ENCODE results near the gene CNTN4. TPM values are rescaled to one million over a fixed set of nuclear protein-coding genes. Genes with fewer than 3 reads are reported as not detected.

Gene CNTN4
- total RNA-seq, 3 donors from 2014 or later = 6.6 to 16.7 (median 16.7) TPM

GRCh38 chr3:2218816-2219215, 120.2 kb downstream of the CNTN4 start:
- intact Hi-C loops (cut with DNase I; ENCODE audit: low total_unique reads) = no loop called here
- Histone ChIP-seq H3K27me3 (no peaks in the 10 kb centered on the region), H3K4me1 (no peaks in the 10 kb centered on the region), H3K27ac (no peak overlapping the region), H3K9me3 (peaks cover 0 to 5% of the 10 kb centered on the region in 2 donors), H3K4me3 (no peak overlapping the region), H3K36me3 (no peaks in the 10 kb centered on the region)
- TF ChIP-seq CTCF (IDR thresholded peaks at IDR 0.05) = no peak
- no peak for DNase-seq (ENCODE audit: low spot score in 2 of 2)

DNA sequence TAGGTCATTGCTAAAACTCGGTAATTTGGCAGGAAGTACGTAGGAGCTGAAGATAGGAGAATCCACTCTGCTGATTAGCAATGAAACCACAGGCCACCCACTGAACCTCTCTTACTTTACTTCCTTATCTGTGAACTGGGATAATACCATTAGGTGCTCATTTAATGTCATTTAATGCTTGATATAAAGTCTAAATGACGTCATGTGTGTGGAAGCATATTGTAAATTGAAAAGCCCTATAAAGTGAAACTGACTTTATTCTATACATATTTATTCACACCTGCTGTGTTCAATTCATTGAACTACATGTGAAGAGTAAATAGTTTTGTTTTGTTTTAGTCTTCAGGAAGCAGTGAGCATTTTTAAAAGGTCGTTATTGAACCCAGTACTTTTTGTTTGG, 137.5 kb downstream of the CNTN4 start:
- Histone ChIP-seq H3K4me1 (no peaks in the 10 kb centered on the region), H3K9me3 (no peaks in the 10 kb centered on the region), H3K27ac (no peak overlapping the region), H3K36me3 (no peaks in the 10 kb centered on the region), H3K27me3 (no peaks in the 10 kb centered on the region), H3K4me3 (no peak overlapping the region)
- TF ChIP-seq CTCF (IDR thresholded peaks at IDR 0.05) (no peak), POLR2A (IDR thresholded peaks at IDR 0.05) (no peak), POLR2AphosphoS5 (IDR thresholded peaks at IDR 0.05) (no peak)
- intact Hi-C loops (cut with DNase I; ENCODE audit: low total_unique reads) = no loop called here
- DNase-seq (ENCODE audit: low spot score in 2 of 2) = no peak

- Histone ChIP-seq H3K36me3 (no peaks in the 10 kb centered on the region), H3K27me3 (no peaks in the 10 kb centered on the region), H3K27ac (no peak overlapping the region), H3K4me3 (no peak overlapping the region), H3K4me1 (no peaks in the 10 kb centered on the region), H3K9me3 (no peaks in the 10 kb centered on the region)
- TF ChIP-seq CTCF (IDR thresholded peaks at IDR 0.05) (no peak), POLR2AphosphoS5 (IDR thresholded peaks at IDR 0.05) (no peak), POLR2A (IDR thresholded peaks at IDR 0.05) (no peak)
- intact Hi-C loops (cut with DNase I; ENCODE audit: low total_unique reads) = no loop called here
- no peak for DNase-seq (ENCODE audit: low spot score in 2 of 2)
Observed at GRCh38 chr3:2244137-2244536, 145.5 kb downstream of the CNTN4 start.

GRCh38 chr3:2246873-2247648, 148.4 kb downstream of the CNTN4 start:
- intact Hi-C loops (cut with DNase I; ENCODE audit: low total_unique reads) = no loop called here

More at GRCh38 chr3:2246873-2247648, 148.4 kb downstream of the CNTN4 start:
- Histone ChIP-seq H3K36me3 (no peaks in the 10 kb centered on the region), H3K4me3 (no peak overlapping the region), H3K27ac (no peak overlapping the region), H3K4me1 (no peaks in the 10 kb centered on the region), H3K27me3 (no peaks in the 10 kb centered on the region), H3K9me3 (no peaks in the 10 kb centered on the region)
- no peak for DNase-seq (ENCODE audit: low spot score in 2 of 2)
- TF ChIP-seq CTCF (IDR thresholded peaks at IDR 0.05) (no peak), POLR2A (IDR thresholded peaks at IDR 0.05) (no peak), POLR2AphosphoS5 (IDR thresholded peaks at IDR 0.05) (no peak)

Data from breast epithelium (tissue), 4 donors.